SK-N-SH (cell line): Measurements from ENCODE around the gene PDS5B. TPM values are rescaled to one million over a fixed set of nuclear protein-coding genes. Genes with fewer than 3 reads are reported as not detected.

ENCODE experiments used
- CTCF ChIA-PET: fragments of 300-600, 350-600 bp; formaldehyde crosslinking; extraction: SDS; loops from one replicate; lab custom pipeline; 2021; lab: Yijun Ruan, JAX
- POLR2A ChIA-PET: fragments of 350-600 bp; sonication (Branson Sonifier 250); formaldehyde crosslinking; extraction: SDS; loops from one replicate; lab custom pipeline; 2020; ENCODE audit warnings: antibody characterized with exemption, inconsistent platforms; lab: Yijun Ruan, JAX
- DNase-seq: peaks from one replicate; pipeline ENCODE4 v3.0.0; 2012
- H2AFZ ChIP-seq: fragments of 200-600 bp; sonication (generic); 2 replicates; pipeline ENCODE4 v1.8.1; 2016; ENCODE audit warnings: antibody characterized with exemption, mild to moderate bottlenecking, low read depth
- H3F3A ChIP-seq: fragments of 200-600 bp; sonication (generic); replicated peaks from 2 replicates; pipeline ENCODE3; 2016; ENCODE audit warnings: antibody characterized with exemption, mild to moderate bottlenecking; ENCODE audit not compliant: insufficient read depth
- H3K27ac ChIP-seq, 2 experiments: fragments of 200-500 bp in 1 of 2; fragments of 200-600 bp in 1 of 2; sonication (Bioruptor generic) in 1 of 2; sonication (generic), shearing (Covaris generic) in 1 of 2; 2 replicates each; pipeline versions ENCODE4 v1.5.1 to v1.6.1; 2014 to 2016; ENCODE audit warnings: low read depth in 2 of 2, inconsistent platforms in 1 of 2, low read length in 1 of 2, mild to moderate bottlenecking in 1 of 2, mixed read lengths in 1 of 2
- H3K27me3 ChIP-seq: fragments of 200-600 bp; sonication (generic), shearing (Covaris generic); 2 replicates; pipeline ENCODE4 v1.6.1; 2016; ENCODE audit warnings: mixed run types; ENCODE audit not compliant: insufficient read depth
- H3K36me3 ChIP-seq, 2 experiments: fragments of 200-500 bp in 1 of 2; fragments of 200-600 bp in 1 of 2; sonication (Bioruptor generic) in 1 of 2; sonication (generic) in 1 of 2; replicated peaks in 1 of 2; 2 replicates each; pipeline versions ENCODE3 to v1.5.1; 2014 to 2016; ENCODE audit warnings: low read length in 1 of 2, mild to moderate bottlenecking in 1 of 2; ENCODE audit not compliant: insufficient read depth in 2 of 2, control insufficient read depth in 1 of 2
- H3K4me1 ChIP-seq, 2 experiments: fragments of 200-500 bp in 1 of 2; fragments of 200-600 bp in 1 of 2; sonication (Bioruptor generic) in 1 of 2; sonication (generic), shearing (Covaris generic) in 1 of 2; 2 replicates each; pipeline versions ENCODE4 v1.5.1 to v1.6.1; 2014 to 2016; ENCODE audit warnings: low read depth in 1 of 2, low read length in 1 of 2, mixed run types in 1 of 2; ENCODE audit not compliant: insufficient read depth in 2 of 2, control insufficient read depth in 1 of 2
- H3K4me2 ChIP-seq: fragments of 200-600 bp; sonication (generic), shearing (Covaris generic); 2 replicates; pipeline ENCODE4 v1.6.1; 2017; ENCODE audit warnings: mixed run types
- H3K4me3 ChIP-seq, 2 experiments: fragments of 200-500 bp in 1 of 2; fragments of 200-600 bp in 1 of 2; sonication (Bioruptor generic) in 1 of 2; sonication (generic), shearing (Covaris generic) in 1 of 2; 2 replicates each; pipeline versions ENCODE4 v1.5.1 to v1.8.1; 2014 to 2016; ENCODE audit warnings: low read depth in 2 of 2, inconsistent platforms in 1 of 2, low read length in 1 of 2, mild to moderate bottlenecking in 1 of 2, mixed read lengths in 1 of 2, moderate library complexity in 1 of 2
- H3K79me2 ChIP-seq: fragments of 200-600 bp; sonication (generic); 2 replicates; pipeline ENCODE4 v1.8.1; 2017; ENCODE audit warnings: mild to moderate bottlenecking; ENCODE audit not compliant: insufficient read depth
- H3K9ac ChIP-seq: fragments of 200-600 bp; sonication (generic); 2 replicates; pipeline ENCODE4 v1.6.1; 2017; ENCODE audit warnings: mixed run types
- H3K9me2 ChIP-seq: fragments of 200-600 bp; sonication (generic); 2 replicates; pipeline ENCODE4 v1.6.1; 2017; ENCODE audit warnings: mixed run types
- H3K9me3 ChIP-seq: fragments of 200-600 bp; sonication (generic); 2 replicates; pipeline ENCODE4 v1.6.1; 2017; ENCODE audit warnings: mixed run types, mild to moderate bottlenecking, moderate library complexity
- H4K20me1 ChIP-seq: fragments of 200-600 bp; sonication (generic); 2 replicates; pipeline ENCODE4 v1.6.1; 2017; ENCODE audit warnings: mild to moderate bottlenecking, mixed run types; ENCODE audit not compliant: insufficient read depth
- ELF1 ChIP-seq: IDR thresholded peaks from 2 replicates; pipeline ENCODE4 v1.4.0; 2012
- EZH2phosphoT487 ChIP-seq: fragments of 200-600 bp; sonication (generic); IDR thresholded peaks from 2 replicates; pipeline ENCODE4 v1.6.1; 2017; ENCODE audit warnings: low read depth, mixed run types, mild to moderate bottlenecking, antibody characterized with exemption, moderate library complexity, borderline replicate concordance
- FOXM1 ChIP-seq: IDR thresholded peaks from 2 replicates; pipeline ENCODE4 v1.4.0; 2012; ENCODE audit warnings: low read depth, mild to moderate bottlenecking
- JUND ChIP-seq: IDR thresholded peaks from 2 replicates; pipeline ENCODE4 v1.4.0; 2012
- MEF2A ChIP-seq: IDR thresholded peaks from 2 replicates; pipeline ENCODE4 v1.4.0; 2012; ENCODE audit warnings: low read depth, borderline replicate concordance
- MXI1 ChIP-seq: IDR thresholded peaks from 2 replicates; pipeline ENCODE4 v1.6.1; 2012; ENCODE audit warnings: mild to moderate bottlenecking, low read depth, low read length, improper control_type of control experiment
- NFIC ChIP-seq: IDR thresholded peaks from 2 replicates; pipeline ENCODE4 v1.4.0; 2012; ENCODE audit warnings: borderline replicate concordance
- RFX5 ChIP-seq: IDR thresholded peaks from 2 replicates; pipeline ENCODE4 v1.6.1; 2012; ENCODE audit warnings: mild to moderate bottlenecking, improper control_type of control experiment, low read length
- TAF1 ChIP-seq: IDR thresholded peaks from 2 replicates; pipeline ENCODE4 v1.6.1; 2012; ENCODE audit warnings: low read depth, mild to moderate bottlenecking, low read length, moderate library complexity, borderline replicate concordance
- TCF12 ChIP-seq: IDR thresholded peaks from 2 replicates; pipeline ENCODE4 v1.4.0; 2012
- WGBS: methylation state at CpG from one replicate; pipeline ENCODE4 v1.1.6; 2017; ENCODE audit warnings: low lambda C conversion rate; 5-methylcytosine and 5-hydroxymethylcytosine counted together
- polyA plus RNA-seq, 3 experiments: library from polyadenylated mRNA; depleted of rRNA; stranded (reverse); fragments of >200 nt; gene quantifications; 2 replicates each; pipeline ENCODE4 v1.2.3, GENCODE V29; 2012
- TF ChIP-seq, protein P1 (sequence below): fragments of 150-350 bp; IDR thresholded peaks from 2 replicates; pipeline ENCODE4 v1.6.1; 2016; ENCODE audit warnings: mild to moderate bottlenecking, low read depth, low read length
- TF ChIP-seq, protein P2 (sequence below): IDR thresholded peaks from 2 replicates; pipeline ENCODE4 v1.4.0; 2012; ENCODE audit warnings: low read depth, borderline replicate concordance
- TF ChIP-seq, protein P3 (sequence below): fragments of 150-350 bp; IDR thresholded peaks from 2 replicates; pipeline ENCODE4 v1.6.1; 2017; ENCODE audit warnings: antibody characterized with exemption, low read length, low read depth, borderline replicate concordance
- TF ChIP-seq, protein P4 (sequence below): IDR thresholded peaks from 2 replicates; pipeline ENCODE4 v1.6.1; 2012; ENCODE audit warnings: mild to moderate bottlenecking, low read depth, low read length, moderate library complexity

The PDS5B gene
- polyA plus RNA-seq, 1 of the 3 experiments (the other 2 are of a cell fraction) = 3.8 TPM

DNA sequence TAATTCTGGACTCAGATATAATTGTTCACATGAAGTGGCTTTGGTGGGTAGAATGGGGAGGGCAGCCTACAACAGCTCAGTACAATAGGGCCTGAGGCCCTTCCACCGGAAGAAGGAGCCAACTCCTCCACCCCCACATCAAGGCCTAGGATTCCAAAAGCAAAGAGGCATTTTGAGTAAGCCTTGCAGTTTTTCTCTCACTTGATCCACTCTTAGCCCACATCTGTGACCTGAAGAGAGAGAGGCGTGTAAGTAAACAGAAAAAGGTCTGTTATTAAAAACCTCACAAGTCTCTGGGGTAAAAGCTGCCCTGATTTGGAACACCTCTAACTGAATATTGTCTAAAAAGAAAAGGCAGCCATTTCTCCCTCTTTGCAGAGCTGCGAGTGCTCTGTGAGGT lies 215.9 kb downstream of the PDS5B start:
- ChIA-PET CTCF (no interaction called here), POLR2A (no interaction called here)
- Histone ChIP-seq H3K9me2 (no peaks in the 10 kb centered on the region), H3K79me2 (no peaks in the 10 kb centered on the region), H3K4me2 (no peak overlapping the region), H3K4me3 (no peak overlapping the region), H3K36me3 (no peaks in the 10 kb centered on the region), H4K20me1 (no peaks in the 10 kb centered on the region), H3K27me3 (no peaks in the 10 kb centered on the region), H3K9ac (no peak overlapping the region), H3K4me1 (no peaks in the 10 kb centered on the region), H3K27ac (no peak overlapping the region), H3F3A (no peaks in the 10 kb centered on the region), H3K9me3 (no peaks in the 10 kb centered on the region), H2AFZ (no peak overlapping the region)
- WGBS = 88% methylated on average over 3 of the region's 3 CpGs
- DNase-seq = no peak
- TF ChIP-seq MXI1 = no peak
- TF ChIP-seq RFX5 = no peak
- no peak for TF ChIP-seq NFIC
- no peak for TF ChIP-seq MEF2A
- no peak for TF ChIP-seq EZH2phosphoT487
- TF ChIP-seq TAF1 = no peak
- TF ChIP-seq, protein P1, sequence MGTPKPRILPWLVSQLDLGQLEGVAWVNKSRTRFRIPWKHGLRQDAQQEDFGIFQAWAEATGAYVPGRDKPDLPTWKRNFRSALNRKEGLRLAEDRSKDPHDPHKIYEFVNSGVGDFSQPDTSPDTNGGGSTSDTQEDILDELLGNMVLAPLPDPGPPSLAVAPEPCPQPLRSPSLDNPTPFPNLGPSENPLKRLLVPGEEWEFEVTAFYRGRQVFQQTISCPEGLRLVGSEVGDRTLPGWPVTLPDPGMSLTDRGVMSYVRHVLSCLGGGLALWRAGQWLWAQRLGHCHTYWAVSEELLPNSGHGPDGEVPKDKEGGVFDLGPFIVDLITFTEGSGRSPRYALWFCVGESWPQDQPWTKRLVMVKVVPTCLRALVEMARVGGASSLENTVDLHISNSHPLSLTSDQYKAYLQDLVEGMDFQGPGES = no peak
- TF ChIP-seq FOXM1 = no peak
- no peak for TF ChIP-seq TCF12
- TF ChIP-seq, protein P2, sequence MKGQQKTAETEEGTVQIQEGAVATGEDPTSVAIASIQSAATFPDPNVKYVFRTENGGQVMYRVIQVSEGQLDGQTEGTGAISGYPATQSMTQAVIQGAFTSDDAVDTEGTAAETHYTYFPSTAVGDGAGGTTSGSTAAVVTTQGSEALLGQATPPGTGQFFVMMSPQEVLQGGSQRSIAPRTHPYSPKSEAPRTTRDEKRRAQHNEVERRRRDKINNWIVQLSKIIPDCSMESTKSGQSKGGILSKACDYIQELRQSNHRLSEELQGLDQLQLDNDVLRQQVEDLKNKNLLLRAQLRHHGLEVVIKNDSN = no peak
- TF ChIP-seq, protein P3, sequence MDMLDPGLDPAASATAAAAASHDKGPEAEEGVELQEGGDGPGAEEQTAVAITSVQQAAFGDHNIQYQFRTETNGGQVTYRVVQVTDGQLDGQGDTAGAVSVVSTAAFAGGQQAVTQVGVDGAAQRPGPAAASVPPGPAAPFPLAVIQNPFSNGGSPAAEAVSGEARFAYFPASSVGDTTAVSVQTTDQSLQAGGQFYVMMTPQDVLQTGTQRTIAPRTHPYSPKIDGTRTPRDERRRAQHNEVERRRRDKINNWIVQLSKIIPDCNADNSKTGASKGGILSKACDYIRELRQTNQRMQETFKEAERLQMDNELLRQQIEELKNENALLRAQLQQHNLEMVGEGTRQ = no peak
- no peak for TF ChIP-seq JUND
- TF ChIP-seq ELF1 = no peak
- TF ChIP-seq, protein P4, sequence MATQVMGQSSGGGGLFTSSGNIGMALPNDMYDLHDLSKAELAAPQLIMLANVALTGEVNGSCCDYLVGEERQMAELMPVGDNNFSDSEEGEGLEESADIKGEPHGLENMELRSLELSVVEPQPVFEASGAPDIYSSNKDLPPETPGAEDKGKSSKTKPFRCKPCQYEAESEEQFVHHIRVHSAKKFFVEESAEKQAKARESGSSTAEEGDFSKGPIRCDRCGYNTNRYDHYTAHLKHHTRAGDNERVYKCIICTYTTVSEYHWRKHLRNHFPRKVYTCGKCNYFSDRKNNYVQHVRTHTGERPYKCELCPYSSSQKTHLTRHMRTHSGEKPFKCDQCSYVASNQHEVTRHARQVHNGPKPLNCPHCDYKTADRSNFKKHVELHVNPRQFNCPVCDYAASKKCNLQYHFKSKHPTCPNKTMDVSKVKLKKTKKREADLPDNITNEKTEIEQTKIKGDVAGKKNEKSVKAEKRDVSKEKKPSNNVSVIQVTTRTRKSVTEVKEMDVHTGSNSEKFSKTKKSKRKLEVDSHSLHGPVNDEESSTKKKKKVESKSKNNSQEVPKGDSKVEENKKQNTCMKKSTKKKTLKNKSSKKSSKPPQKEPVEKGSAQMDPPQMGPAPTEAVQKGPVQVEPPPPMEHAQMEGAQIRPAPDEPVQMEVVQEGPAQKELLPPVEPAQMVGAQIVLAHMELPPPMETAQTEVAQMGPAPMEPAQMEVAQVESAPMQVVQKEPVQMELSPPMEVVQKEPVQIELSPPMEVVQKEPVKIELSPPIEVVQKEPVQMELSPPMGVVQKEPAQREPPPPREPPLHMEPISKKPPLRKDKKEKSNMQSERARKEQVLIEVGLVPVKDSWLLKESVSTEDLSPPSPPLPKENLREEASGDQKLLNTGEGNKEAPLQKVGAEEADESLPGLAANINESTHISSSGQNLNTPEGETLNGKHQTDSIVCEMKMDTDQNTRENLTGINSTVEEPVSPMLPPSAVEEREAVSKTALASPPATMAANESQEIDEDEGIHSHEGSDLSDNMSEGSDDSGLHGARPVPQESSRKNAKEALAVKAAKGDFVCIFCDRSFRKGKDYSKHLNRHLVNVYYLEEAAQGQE = no peak
